Adrenal gland (tissue), 12 donors: Measurements from ENCODE around the gene CC2D2B. TPM values are rescaled to one million over a fixed set of nuclear protein-coding genes. Genes with fewer than 3 reads are reported as not detected.

ENCODE experiments used
- DNase-seq, 7 donors: peaks; one replicate each; pipeline ENCODE4 v3.0.0-alpha.2; 2019 to 2020
- H3K27ac ChIP-seq, 5 donors: fragments of 200-600 bp; sonication (generic) in 4 of 5; 1 replicate in 3 of 5; 2 replicates in 2 of 5; pipeline versions ENCODE4 v1.5.1 to v1.8.0; 2016 to 2020; ENCODE audit warnings: mild to moderate bottlenecking in 1 of 5
- H3K27me3 ChIP-seq: fragments of 200-600 bp; 2 replicates; pipeline ENCODE4 v1.8.0; 2021
- H3K36me3 ChIP-seq, 2 donors: fragments of 200-600 bp; replicated peaks in 1 of 2; 1 replicate in 1 of 2; 2 replicates in 1 of 2; pipeline versions ENCODE4 v1.5.1 to v1.8.0; 2018 to 2022
- H3K4me1 ChIP-seq, 2 donors: fragments of 200-600 bp; replicated peaks in 1 of 2; 1 replicate in 1 of 2; 2 replicates in 1 of 2; pipeline versions ENCODE4 v1.5.1 to v1.8.0; 2018 to 2021
- H3K4me3 ChIP-seq, 4 donors: fragments of 200-600 bp; sonication (generic) in 3 of 4; one replicate each; pipeline ENCODE4 v1.5.1; 2016 to 2018
- H3K9me3 ChIP-seq, 3 donors: fragments of 200-600 bp; sonication (generic) in 1 of 3; replicated peaks in 1 of 3; 1 replicate in 2 of 3; 2 replicates in 1 of 3; pipeline versions ENCODE4 v1.5.1 to v1.8.0; 2016 to 2021
- CTCF ChIP-seq, 6 experiments: fragments of 450-650 bp in 4 of 6; fragments of 200-600 bp in 2 of 6; sonication (generic) in 1 of 6; IDR thresholded peaks; 1 replicate in 5 of 6; 2 replicates in 1 of 6; pipeline versions ENCODE4 v1.5.1 to v1.8.0; 2016 to 2021; ENCODE audit warnings: antibody characterized with exemption in 6 of 6, mild to moderate bottlenecking in 2 of 6, moderate library complexity in 1 of 6
- POLR2A ChIP-seq, 2 donors: fragments of 450-650 bp; IDR thresholded peaks; one replicate each; pipeline ENCODE4 v1.6.1; 2017; ENCODE audit warnings: antibody characterized with exemption in 2 of 2, mild to moderate bottlenecking in 2 of 2, moderate library complexity in 1 of 2
- WGBS, 4 donors: extraction: QIAGEN DNeasy Blood & Tissue Kit in 2 of 4; methylation state at CpG; one replicate each; pipeline versions ENCODE4 v1.1.5 to v1.1.7; 2013 to 2017; 5-methylcytosine and 5-hydroxymethylcytosine counted together
- intact Hi-C, 2 donors: fragments of 100-400 bp; cut with DNase I; formaldehyde crosslinking; loops; one replicate each; pipeline versions ENCODE4 v1.14.1 to v1.15.0; 2022 to 2023
- polyA plus RNA-seq, 3 donors: library from polyadenylated mRNA; stranded (reverse); fragments of 200-250 nt in 2 of 3; fragments of 350-450 nt in 1 of 3; fragmentation: Illumina TruSeq in 1 of 3; extraction: RNeasy Lipid Tissue Mini Kit (QIAGEN cat#74804) in 1 of 3; gene quantifications; one replicate each; pipeline ENCODE4 v1.2.3, GENCODE V29; 2013 to 2014
- total RNA-seq, 9 donors: library from RNA; depleted of rRNA in 4 of 9; stranded (reverse); fragments of >200 nt in 4 of 9; fragments of 120-200 nt in 1 of 9; fragmentation: NEBNext Ultra II Directional in 1 of 9; extraction: Animal tissue kit (Norgen Biotek cat#: 25700) in 1 of 9; gene quantifications; one replicate each; pipeline versions ENCODE4 v1.1.0 to v1.2.4, GENCODE V29; 2013 to 2023
- donor health status: healthy with polysubstance abuse.
- donor health status: Bipolar disorder and iron deficiency.
- donor health status: DM: yes; HTN: yes; CAD: no.
- donor health status: DM: no; HTN: no; CAD: no.
- donor health status: DM: no; HTN: no; CAD: no.
- donor health status: DM: yes; HTN: yes; CAD: no.

CC2D2B gene
- total and polyA plus RNA-seq, 12 donors = 0.29 to 3.4 (median 0.99) TPM; not detected in 1

- intact Hi-C loops = no loop called here
- 73 to 100% (median 83%) methylated on average over 1 of the region's 1 CpG for WGBS, 4 donors
- H3K27me3 ChIP-seq = no peaks in the 10 kb centered on the region
- DNase-seq = no peak
- TF ChIP-seq CTCF (IDR thresholded peaks at IDR 0.05) (no peak), POLR2A (IDR thresholded peaks at IDR 0.05) (no peak)
- no peaks in the 10 kb centered on the region for H3K4me1 ChIP-seq
- H3K9me3 ChIP-seq = no peaks in the 10 kb centered on the region
- H3K27ac ChIP-seq = no peak overlapping the region
- H3K4me3 ChIP-seq = no peak overlapping the region
- no peaks in the 10 kb centered on the region for H3K36me3 ChIP-seq
Measured at GRCh38 chr10:96021332-96021731, 113.6 kb downstream of the CC2D2B start.

- Histone ChIP-seq H3K36me3 (no peaks in the 10 kb centered on the region), H3K27me3 (no peaks in the 10 kb centered on the region), H3K9me3 (no peaks in the 10 kb centered on the region), H3K27ac (no peak overlapping the region), H3K4me1 (no peaks in the 10 kb centered on the region), H3K4me3 (no peak overlapping the region)
- 84 to 94% (median 86%) methylated on average over 2 of the region's 2 CpGs for WGBS, 4 donors
- no peak for DNase-seq
- TF ChIP-seq CTCF (IDR thresholded peaks at IDR 0.05) = no peak
- TF ChIP-seq POLR2A (IDR thresholded peaks at IDR 0.05) = no peak
- intact Hi-C loops = no loop called here
Measured at GRCh38 chr10:96022739-96023138, 115.0 kb downstream of the CC2D2B start.

GRCh38 chr10:96023168-96023567 lies 115.4 kb downstream of the CC2D2B start:
- intact Hi-C loops = no loop called here
- DNase-seq = no peak
- Histone ChIP-seq H3K36me3 (no peaks in the 10 kb centered on the region), H3K4me1 (no peaks in the 10 kb centered on the region), H3K4me3 (no peak overlapping the region), H3K27ac (no peak overlapping the region), H3K9me3 (no peaks in the 10 kb centered on the region), H3K27me3 (no peaks in the 10 kb centered on the region)
- TF ChIP-seq CTCF (IDR thresholded peaks at IDR 0.05) (no peak), POLR2A (IDR thresholded peaks at IDR 0.05) (no peak)

GRCh38 chr10:96025566-96025965 lies 117.8 kb downstream of the CC2D2B start:
- WGBS, 4 donors = 86 to 91% (median 90%) methylated on average over 3 of the region's 3 CpGs
- H3K27ac ChIP-seq = no peak overlapping the region
- intact Hi-C loops = no loop called here
- H3K4me3 ChIP-seq = no peak overlapping the region
- H3K4me1 ChIP-seq = no peaks in the 10 kb centered on the region
- H3K36me3 ChIP-seq = no peaks in the 10 kb centered on the region
- TF ChIP-seq CTCF (IDR thresholded peaks at IDR 0.05) = no peak
- no peak for TF ChIP-seq POLR2A (IDR thresholded peaks at IDR 0.05)
- no peak for DNase-seq
- H3K9me3 ChIP-seq = no peaks in the 10 kb centered on the region
- H3K27me3 ChIP-seq = no peaks in the 10 kb centered on the region
